HG03342 (cell line): Measurements from ENCODE around the gene BICD2.
A peak's percentile ranks its signal among the peaks of the same experiment; 100 is the strongest.

Experiments
- ATAC-seq: cut with Tn5 transposase; IDR thresholded peaks from one replicate; pipeline ENCODE4 v1.9.1; 2021; ENCODE audit warnings: mild to moderate bottlenecking, moderate library complexity; ENCODE audit not compliant: unreplicated experiment

The BICD2 gene

DNA sequence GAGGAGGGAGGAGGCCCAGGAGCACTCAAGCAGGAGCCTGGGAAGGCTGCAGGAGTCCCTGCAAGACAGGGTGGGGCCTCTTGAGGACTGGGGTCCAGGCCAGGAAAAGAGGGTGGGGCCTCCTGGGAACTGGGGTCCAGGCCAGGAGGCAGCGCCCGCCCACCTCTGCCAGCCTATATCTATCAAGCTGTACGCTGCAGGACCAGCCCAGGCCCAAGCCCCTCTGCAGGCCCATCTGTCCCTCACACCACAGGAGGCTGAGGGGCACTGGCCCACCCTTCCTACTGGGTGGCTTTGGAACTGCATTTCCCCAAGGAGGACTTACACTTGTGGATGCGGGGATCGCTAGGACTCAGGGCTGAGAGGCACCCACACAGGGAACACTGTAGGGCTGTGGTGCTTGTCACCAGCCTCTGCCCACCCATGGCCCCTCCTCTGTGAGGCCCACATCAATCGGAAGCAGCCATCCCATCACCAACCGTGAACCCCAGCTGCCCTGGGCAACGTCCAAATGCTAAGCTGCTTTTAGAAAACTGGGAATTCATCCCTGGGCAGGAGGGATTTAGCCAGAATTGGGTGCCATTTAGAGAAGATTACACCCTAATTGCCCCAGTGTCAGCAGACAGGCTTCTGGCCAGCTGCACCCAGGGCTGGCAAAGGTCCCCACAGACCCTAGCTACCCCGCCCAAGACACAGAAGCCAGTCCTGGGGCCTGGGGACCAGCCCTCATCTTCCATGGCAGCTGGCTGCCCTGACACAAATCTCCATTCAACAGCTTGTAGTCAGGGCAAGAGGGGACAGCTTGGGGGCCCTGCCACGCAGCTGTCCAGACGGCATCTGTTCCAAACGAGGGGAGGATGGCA is 15.3 kb downstream of the BICD2 start:
- no peak for ATAC-seq

DNA sequence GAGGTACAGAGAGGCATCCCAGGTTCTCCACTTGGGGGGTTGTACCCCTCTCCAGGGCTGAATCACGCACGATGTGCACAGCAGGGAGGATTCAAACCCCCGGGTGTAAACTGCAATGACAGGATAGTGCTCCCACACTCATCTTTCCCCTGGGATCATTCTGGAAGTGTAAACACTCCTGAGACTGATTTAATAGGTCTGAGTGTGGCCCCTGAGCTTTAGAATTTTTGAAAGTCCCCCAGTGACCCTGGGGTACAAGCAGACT is 16.5 kb downstream of the BICD2 start:
- ATAC-seq: no peak

DNA sequence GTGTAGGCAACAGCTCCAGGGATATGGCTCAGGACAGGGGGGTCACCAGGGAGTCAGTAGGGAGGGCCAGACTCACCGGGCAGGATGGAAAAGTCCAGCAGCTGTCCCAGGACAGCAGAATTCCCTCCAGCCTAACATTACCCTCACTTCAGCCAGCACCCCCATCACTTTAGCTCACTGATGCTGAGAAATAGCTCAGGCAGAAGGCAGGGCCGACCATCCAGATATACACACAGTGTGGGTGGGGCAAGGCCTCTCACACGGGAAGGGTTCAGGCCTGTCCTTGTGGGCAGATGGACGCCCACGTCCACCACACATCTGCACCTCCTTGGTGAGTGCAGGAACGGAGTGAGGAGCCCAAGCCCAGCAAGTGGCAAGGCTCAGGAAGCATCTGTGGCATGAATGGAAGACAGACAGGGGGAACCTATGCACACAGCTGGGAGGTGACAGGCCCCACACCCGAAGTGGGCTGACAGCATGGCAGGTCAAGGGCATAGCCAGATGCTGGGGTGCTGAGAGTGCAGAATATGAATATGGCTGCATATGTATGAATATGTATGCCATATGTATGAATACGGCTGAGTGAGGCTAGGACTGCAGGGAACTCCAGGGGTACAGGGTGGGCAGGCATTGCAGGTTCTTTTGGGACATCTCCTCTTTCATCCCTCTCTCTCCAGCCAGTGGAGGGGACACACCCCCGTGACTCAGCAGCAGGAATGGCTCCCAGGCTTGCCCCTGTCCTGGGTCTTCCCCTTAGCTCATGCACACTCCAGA is 17.0 kb downstream of the BICD2 start:
- no peak for ATAC-seq

DNA sequence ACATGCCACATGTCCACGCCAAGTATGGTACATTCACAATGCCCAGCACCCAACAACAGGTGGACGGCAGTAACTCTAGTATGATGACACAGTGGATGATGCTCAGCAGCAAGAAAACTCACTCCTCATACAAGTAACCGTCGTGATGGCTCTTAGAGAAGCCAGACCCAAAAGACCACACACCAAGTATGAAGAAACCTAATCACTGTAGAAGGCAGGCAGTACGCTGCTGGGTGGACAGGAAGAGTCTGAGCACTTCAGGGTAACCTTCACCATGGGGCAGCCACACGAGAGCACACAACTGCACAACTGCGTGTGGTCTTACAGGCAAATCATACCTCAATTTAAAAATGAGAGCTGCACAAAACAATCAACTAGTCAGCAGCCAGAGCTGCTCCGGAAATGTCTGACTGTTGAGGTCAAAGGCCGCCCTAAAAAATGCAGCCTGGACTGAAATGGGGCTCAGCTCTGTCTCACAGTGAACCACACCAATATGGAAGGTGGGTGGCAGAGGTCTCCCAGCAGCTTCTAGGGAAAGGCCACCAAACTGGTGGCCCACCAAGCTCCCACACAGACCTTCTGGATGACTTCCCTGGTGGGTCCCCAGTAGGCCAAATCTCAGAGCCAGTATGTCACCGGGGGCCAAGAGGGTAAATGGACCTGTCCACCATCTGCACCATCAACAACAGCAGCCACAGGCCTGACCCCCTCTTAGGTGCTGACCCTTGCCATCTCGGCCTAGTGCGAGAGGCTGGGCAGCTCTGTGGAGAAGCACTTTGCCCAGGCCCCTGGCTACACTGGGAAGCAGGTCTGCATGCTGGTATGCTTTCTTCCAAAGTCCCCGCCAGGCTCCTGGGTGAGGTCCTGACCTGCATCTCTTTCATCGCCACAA is 17.8 kb downstream of the BICD2 start:
- ATAC-seq: no peak

DNA sequence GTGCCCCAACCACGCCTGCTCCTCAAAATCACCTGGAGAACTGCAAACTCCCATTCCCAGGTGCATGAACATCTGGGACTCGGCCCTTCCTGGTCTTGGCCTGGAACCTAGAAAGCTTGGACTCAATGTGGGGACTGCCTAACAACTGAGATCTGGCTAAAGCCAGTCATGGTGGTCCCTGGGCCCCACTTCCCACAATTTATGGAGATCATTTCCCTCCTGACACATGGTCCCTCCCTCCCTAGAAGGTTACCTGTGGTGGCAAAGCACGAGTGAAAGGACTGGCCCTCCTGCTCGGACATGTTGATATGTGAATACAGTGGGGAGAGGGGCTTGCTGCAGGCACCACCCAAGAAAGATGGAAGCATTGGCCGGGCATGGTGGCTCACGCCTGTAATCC is 18.8 kb downstream of the BICD2 start:
- ATAC-seq: no peak

DNA sequence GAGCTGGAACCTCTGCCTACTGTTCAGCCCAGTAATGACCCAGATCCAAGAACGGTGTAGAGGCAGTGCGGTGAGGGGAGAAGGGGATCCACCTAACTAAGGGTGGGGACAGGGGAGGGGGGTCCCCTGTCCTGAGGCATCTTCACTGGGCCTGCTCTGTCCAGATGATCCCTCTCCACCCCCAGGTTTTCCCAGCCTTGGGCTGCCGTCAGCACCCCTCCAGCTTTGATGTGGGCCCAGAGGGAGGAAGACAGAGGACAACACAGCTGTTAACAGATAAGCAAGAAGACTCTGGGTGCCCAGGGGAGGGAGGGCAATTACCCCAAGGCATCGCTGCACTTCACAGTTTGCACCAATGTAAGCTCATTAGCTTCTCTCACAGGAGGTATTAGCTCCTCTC is 19.3 kb downstream of the BICD2 start:
- ATAC-seq: no peak

DNA sequence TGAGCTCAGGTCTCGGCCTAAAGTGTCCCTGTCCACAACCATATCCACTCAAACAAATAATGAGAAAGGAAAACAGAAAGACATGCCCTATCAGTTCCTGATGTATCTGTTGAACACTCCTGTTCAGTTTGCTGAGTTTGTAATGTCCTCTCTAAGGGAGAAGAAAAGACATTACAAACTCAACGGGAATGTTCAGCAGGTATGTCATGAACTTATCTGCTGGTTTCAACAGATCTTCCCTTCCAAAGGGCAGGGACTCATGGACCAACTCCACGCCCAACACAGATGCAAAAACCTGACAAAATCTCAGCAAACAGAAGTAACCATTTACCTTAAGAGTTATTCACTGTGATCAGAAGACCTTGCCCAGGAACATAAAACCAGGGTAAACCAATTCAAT is 23.7 kb downstream of the BICD2 start:
- ATAC-seq: no peak

DNA sequence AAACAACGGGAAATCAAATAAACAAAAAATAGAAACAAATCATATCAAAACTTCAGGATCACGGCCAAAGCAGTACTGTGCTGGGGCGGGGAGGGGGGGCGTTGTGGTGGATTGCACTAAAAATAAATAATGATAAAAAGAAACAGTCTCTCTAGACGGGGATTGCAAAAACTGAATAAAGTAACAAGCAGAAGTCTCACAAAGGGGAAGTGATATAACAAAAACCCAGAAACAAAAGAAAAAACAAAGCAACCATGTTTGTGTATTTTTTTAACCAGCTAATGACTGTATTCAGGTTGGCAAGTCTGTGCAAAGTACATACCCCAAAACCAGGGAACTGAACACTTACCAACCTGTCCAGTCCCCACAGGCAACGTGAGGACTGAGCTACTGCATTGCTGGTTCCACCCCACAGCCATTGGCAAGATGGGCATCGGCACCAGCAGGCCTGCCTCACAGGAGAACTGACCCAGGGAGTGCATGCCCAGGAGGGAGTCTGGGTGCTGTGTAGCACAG is 24.1 kb downstream of the BICD2 start:
- ATAC-seq: peak; percentile 57

DNA sequence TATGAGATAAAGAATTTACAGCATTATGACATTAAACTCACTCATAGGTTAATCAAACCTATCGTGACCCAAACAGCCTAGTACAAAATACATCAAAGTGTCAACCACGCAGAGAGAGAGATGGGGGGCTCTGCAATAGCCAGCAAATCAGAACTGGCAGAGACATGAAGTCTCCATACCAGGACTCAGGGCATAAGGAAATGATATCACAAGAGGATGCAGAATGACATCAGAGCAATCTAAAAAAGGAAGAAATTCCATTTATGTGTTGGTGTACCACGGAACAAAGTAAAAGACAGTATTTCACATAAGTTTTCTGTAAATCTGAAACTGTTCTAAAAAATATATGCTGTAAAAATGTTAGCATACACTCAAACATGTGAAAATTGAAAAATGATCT is 24.6 kb downstream of the BICD2 start:
- ATAC-seq: no peak

DNA sequence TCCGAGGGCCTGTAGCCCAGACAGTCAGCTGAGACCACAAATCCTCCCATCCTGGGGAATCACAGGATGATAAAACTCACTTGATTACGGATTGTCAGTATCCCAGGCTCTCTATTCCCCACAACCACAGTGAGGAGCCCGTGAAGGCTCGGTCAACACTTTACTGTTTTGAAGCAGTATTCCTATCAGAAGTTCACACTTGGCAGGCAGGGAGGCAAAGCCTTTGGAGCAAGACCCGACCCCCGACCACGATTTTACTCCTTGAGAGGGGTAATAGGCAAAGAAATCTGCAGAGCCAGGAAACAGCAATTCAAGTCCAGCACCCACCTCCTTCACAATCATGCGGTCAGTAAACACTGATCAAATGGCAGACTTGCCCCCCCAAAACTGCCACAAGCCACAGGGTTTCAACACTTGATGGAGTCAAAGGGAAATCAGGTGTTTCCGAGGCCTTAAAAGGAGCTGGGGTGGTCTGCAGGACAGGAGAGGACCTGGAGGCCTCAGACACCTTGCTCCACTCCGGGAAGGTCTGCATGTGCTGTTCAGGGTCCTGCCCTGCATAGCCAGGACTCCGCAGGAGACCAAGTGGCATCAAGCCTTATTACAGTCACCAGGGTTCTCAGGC is 25.2 kb downstream of the BICD2 start:
- ATAC-seq: no peak

DNA sequence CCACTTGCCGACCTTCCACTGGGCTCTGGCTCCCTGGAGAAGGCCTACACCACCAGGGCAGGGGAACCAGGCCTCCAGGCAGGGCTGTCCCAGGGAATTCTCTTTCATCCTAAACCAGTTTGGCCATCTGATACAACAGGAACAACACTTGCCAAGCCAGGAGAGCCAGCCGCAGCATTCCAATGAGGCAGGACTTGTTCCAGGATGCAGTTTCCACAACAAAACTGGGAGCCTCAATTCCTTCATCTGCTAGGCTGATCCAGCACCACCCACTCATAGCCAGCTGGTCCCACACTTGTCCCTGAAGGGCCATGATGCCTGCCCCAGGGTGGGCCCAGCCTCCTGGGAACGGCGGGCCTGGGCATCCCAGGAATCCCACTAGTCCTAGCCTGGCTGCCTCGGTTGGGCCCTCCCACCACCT is 26.0 kb downstream of the BICD2 start:
- no peak for ATAC-seq

DNA sequence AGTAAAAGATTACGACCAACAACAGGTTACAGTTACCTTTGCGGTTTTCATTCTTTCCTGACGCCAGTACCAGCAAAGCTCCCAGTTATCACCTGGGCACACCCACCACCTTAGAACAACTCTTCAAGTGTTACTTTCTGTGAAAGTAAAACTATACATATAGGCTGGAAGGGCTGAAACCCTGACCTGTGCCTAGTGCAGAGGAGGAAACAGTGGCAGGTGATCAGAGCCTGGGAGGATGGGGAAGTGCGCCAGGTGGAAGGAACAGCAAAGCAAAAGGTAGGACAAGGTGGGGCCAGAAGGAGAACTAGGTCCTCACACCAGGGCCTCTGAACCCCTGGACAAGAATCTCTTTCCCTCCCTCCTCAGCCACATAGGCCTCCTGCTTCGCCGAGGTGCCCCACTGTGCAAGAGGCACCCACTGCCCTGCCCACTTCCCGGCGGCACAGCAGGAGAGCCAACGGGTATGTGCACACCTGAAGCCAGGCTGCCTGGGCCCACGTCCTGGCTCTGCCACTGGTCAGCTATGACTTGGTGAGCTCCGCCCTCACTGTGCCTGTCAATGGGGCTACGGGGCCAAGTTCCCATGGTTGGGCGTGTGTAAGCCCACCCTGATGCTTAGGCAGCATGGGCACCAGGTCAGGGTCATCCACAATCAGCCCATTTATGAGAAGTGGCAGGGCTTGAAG is 26.9 kb downstream of the BICD2 start:
- ATAC-seq: no peak

DNA sequence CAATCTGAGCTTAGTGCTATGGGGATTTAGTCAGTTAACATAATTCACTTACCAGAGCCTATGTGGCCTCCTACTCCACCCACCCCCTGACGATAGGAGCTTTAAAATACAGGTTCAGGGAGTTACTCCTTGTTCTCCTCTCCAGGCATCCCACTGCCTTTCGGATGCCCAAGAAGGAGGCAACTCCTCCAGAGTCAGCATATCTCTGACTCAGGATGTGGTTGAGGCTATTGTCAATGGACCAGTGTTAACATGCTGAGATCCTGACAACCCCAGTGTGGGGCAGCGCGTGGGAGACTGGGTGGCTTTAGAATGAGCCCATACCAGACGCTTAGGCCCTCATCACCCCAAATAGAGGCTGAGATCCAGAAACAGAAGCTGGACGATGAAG is 27.4 kb downstream of the BICD2 start:
- ATAC-seq: no peak

DNA sequence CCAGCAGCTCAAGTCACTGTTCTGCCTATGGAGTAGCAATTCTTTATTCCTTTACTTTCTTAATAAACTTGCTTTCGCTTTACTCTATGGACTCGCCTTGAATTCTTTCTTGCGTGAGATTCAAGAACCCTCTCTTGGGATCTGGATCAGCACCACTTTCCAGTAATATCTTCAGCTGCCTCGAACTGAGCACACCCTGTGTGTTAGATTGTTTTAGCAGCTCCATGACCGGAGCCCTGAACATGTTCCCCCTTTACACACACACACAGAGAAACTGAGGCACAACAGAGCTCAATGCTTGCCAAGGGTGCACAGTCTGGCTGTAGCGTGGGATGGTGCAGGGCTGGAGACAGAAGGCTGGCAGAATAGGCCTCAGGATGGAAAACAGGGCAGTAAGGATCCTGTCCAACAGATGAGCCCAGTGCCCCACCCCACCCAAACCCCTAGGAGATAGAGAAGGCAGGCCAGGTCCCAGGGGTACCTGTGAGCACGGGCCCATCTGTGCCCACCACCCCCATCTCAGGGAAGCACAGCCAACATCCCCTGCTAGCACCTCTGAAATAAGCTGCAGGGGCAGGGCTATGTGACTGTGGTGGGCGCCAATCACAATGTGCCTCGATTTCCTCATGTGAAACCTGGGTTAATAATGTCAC is 27.9 kb downstream of the BICD2 start:
- no peak for ATAC-seq

DNA sequence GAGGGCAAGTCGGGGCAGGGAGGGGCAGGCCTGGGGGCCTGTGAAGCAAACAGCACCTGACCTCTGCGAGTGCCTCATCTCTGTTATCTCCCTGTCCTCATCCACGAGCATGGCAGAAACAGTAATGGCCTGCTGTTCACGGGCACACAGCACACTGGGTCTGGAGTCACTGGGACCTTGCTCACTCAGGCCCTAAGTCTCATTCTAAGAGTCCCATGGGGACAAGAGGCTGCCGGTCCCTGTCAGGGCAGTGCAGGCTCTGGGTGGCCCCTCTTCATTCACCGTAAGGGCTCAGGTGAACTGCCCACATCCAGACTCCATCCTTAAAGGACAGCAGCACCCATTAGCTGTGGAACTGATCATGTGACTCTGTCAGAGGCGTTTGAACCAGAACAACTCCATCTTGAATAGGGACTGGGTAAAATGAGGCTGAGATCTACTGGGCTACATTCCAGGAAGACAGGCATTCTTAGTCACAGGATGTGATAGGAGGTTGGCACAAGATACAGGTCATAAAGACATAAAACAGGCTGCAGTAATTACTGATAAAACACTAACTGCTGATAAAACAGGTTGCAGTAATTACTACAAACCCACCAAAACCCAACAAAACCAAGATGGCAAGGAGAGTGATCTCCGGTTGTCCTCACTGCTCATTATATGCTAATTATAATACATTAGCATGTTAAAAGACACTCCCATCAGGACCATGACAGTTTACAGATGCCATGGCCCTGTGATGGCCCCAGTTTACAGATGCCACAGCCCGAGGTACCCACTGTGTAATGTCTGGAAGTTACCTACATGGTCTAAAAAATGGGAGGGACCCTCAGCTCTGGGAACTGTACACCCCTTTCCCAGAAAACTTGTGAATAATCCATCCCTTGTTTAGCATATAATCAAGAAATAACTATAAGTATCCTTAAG is 28.7 kb downstream of the BICD2 start:
- ATAC-seq: no peak

DNA sequence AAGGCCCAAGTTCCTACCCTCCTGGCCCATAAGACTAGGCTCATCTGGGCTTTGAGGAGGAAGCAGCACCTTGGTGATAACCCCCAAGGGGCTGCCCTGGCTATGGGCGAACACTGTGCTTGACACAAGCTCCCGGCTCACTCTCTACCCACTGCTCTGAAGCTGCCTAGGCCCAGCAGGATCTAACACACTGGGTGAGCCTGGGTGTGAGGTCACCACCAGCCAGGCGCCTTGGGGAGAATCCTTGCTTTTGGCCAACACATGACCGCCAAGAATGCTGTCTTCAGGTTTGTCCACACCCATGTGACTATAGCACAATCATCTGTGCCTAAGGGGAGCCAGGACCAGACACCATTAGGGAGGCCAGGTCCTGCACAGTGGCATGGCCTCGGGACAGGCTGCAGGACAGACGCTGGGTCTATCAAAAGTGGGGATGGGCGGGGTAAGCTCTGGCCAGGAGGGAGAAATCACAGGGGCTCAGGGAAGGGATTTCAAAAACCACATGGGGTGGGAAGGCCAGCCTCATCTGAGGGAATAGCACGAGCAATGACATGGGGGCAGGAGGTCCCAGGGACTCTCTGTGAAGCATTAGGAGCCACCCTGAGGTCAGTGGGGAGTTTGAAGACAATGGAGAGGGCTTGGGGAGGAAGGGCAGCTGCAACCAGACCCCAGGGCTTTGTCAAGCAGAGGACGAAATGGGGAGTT is 29.6 kb downstream of the BICD2 start:
- no peak for ATAC-seq

DNA sequence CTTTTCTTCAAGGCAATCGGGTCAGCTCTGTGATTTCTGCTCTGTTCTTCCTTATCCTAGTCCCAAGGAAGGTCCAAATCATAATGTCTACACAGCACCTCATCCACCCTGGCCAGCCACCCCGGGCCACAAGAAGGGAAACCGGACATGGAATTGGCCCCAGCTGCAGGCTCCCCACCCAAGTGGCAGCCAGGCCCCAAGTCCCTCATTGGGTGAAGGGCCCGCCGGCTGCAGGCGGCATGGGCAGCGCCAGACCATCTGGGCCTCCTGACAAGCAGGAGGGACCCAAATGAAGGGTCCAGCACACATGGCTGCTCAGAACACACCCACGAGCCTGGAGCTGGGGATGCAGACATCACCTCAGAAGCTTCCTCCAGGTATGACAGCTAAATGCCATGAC is 33.7 kb downstream of the BICD2 start:
- ATAC-seq: no peak

DNA sequence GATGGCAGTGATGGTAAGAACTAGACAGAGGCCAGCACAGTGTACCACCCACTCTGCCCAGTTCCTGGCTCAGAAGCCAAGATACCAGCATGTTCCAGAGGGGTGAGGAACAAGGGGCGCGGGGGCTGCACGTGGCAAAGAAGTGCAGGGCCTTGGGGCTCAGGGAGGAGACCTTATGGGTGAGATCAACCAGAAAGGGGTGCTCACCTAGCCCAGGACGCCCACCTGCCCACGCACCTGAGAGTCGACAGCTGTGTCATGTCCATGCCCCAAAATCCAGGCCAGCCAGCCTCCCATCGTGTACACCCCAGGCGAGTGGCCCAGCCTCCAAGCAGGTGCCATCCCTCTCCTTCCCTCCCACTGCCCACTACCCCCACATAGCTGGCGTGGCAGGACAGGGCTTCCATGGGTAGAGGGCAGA is 34.9 kb downstream of the BICD2 start:
- ATAC-seq: no peak
